Mesothelial cell of epicardium (in vitro differentiated cells): ENCODE measurements around the gene SPOCK1. TPM values are rescaled to one million over a fixed set of nuclear protein-coding genes. Genes with fewer than 3 reads are reported as not detected.

Experiments used
- DNase-seq, 2 experiments: peaks; one replicate each; pipeline ENCODE4 v3.0.0; 2021; ENCODE audit warnings: low spot score in 2 of 2; ENCODE audit not compliant: unreplicated experiment in 2 of 2
- H3K27ac Mint-ChIP-seq: 2 replicates; pipeline ENCODE4 v1.8.0; 2021; ENCODE audit warnings: mixed read lengths
- H3K27me3 Mint-ChIP-seq: 2 replicates; pipeline ENCODE4 v1.8.0; 2021; ENCODE audit warnings: low read depth, mixed read lengths
- H3K36me3 Mint-ChIP-seq: 2 replicates; pipeline ENCODE4 v1.8.0; 2021; ENCODE audit warnings: mixed read lengths
- H3K4me1 Mint-ChIP-seq: 2 replicates; pipeline ENCODE4 v1.8.0; 2021; ENCODE audit warnings: mixed read lengths
- H3K4me3 Mint-ChIP-seq: 2 replicates; pipeline ENCODE4 v1.8.0; 2021; ENCODE audit warnings: mild to moderate bottlenecking, moderate library complexity, mixed read lengths
- H3K9me3 Mint-ChIP-seq: 2 replicates; pipeline ENCODE4 v1.8.0; 2021; ENCODE audit warnings: mixed read lengths
- CTCF ChIP-seq: fragments of 200-600 bp; sonication (generic); IDR thresholded peaks from one replicate; pipeline ENCODE4 v1.5.0; 2021; ENCODE audit warnings: antibody characterized with exemption; ENCODE audit not compliant: unreplicated experiment
- total RNA-seq: library from RNA; stranded (reverse); gene quantifications from 3 replicates; pipeline ENCODE4 v1.2.1, GENCODE V29; 2021

SPOCK1 gene
- total RNA-seq, 1 donor from 2014 or later, result 6.6 TPM

- H3K36me3 Mint-ChIP-seq, result no peaks in the 10 kb centered on the region
- H3K27me3 Mint-ChIP-seq, result peaks cover 31% of the 10 kb centered on the region
- H3K4me1 Mint-ChIP-seq, result peaks cover 6% of the 10 kb centered on the region
- H3K27ac Mint-ChIP-seq, result no peak overlapping the region
- no peak for DNase-seq
- no peak for TF ChIP-seq CTCF
- no peaks in the 10 kb centered on the region for H3K9me3 Mint-ChIP-seq
- no peak overlapping the region for H3K4me3 Mint-ChIP-seq
Measured at GRCh38 chr5:137252512-137252911, 246.6 kb downstream of the SPOCK1 start.

GRCh38 chr5:137250421-137250820 is 248.7 kb downstream of the SPOCK1 start:
- no peaks in the 10 kb centered on the region for H3K9me3 Mint-ChIP-seq
- no peak for TF ChIP-seq CTCF
- peaks cover 40% of the 10 kb centered on the region for H3K27me3 Mint-ChIP-seq
- no peak for DNase-seq
- peaks cover 6% of the 10 kb centered on the region for H3K4me1 Mint-ChIP-seq
- H3K27ac Mint-ChIP-seq, result no peak overlapping the region
- no peaks in the 10 kb centered on the region for H3K36me3 Mint-ChIP-seq
- H3K4me3 Mint-ChIP-seq, result no peak overlapping the region

GRCh38 chr5:137248527-137248926 is 250.6 kb downstream of the SPOCK1 start:
- Mint-ChIP-seq H3K9me3 (no peaks in the 10 kb centered on the region), H3K27me3 (peaks cover 45% of the 10 kb centered on the region), H3K4me1 (peaks cover 2% of the 10 kb centered on the region), H3K27ac (no peak overlapping the region), H3K36me3 (no peaks in the 10 kb centered on the region), H3K4me3 (no peak overlapping the region)
- no peak for DNase-seq
- no peak for TF ChIP-seq CTCF

- peaks cover under 1% of the 10 kb centered on the region for H3K9me3 Mint-ChIP-seq
- no peak for TF ChIP-seq CTCF
- peaks cover 37% of the 10 kb centered on the region for H3K27me3 Mint-ChIP-seq
- H3K27ac Mint-ChIP-seq, result no peak overlapping the region
- H3K4me1 Mint-ChIP-seq, result no peaks in the 10 kb centered on the region
- DNase-seq, result no peak
- no peak overlapping the region for H3K4me3 Mint-ChIP-seq
- H3K36me3 Mint-ChIP-seq, result no peaks in the 10 kb centered on the region
Measured at GRCh38 chr5:137245438-137245837, 253.7 kb downstream of the SPOCK1 start.

GRCh38 chr5:137240285-137240684 is 258.8 kb downstream of the SPOCK1 start:
- no peak for DNase-seq
- Mint-ChIP-seq H3K4me3 (no peak overlapping the region), H3K27ac (no peak overlapping the region), H3K27me3 (peaks cover 27% of the 10 kb centered on the region), H3K4me1 (peaks cover 24% of the 10 kb centered on the region), H3K9me3 (peaks cover 5% of the 10 kb centered on the region), H3K36me3 (no peaks in the 10 kb centered on the region)
- no peak for TF ChIP-seq CTCF
